Effector memory CD8-positive, alpha-beta T cell (primary cell): ENCODE data around the gene MRPS24.
"Not testable (repeated sequence)": the region's sequence is repeated elsewhere in the genome, so short reads cannot be mapped to it uniquely, and the experiment has no call there.

Experiments used
- ATAC-seq: fragments of 150-1000 bp; cut with Tn5 transposase; replicated peaks from 2 replicates; pipeline ENCODE4 v1.10.0; 2021; ENCODE audit warnings: mild to moderate bottlenecking, moderate library complexity
- DNase-seq, 3 experiments: peaks; one replicate each; pipeline ENCODE4 v3.0.0; 2021
- H3K27ac Mint-ChIP-seq, 2 donors: one replicate each; pipeline ENCODE4 v1.8.0; 2022; ENCODE audit warnings: mild to moderate bottlenecking in 2 of 2, mixed read lengths in 2 of 2, moderate library complexity in 2 of 2
- H3K27me3 Mint-ChIP-seq, 2 donors: one replicate each; pipeline ENCODE4 v1.8.0; 2022; ENCODE audit warnings: mixed read lengths in 2 of 2
- H3K36me3 Mint-ChIP-seq: one replicate; pipeline ENCODE4 v1.8.0; 2022; ENCODE audit warnings: mild to moderate bottlenecking, moderate library complexity, mixed read lengths; ENCODE audit not compliant: insufficient read depth
- H3K4me1 Mint-ChIP-seq, 2 donors: one replicate each; pipeline ENCODE4 v1.8.0; 2022; ENCODE audit warnings: low read depth in 2 of 2, mixed read lengths in 2 of 2
- H3K4me3 Mint-ChIP-seq, 2 donors: one replicate each; pipeline ENCODE4 v1.8.0; 2022; ENCODE audit warnings: mild to moderate bottlenecking in 2 of 2, mixed read lengths in 2 of 2, moderate library complexity in 2 of 2
- H3K9me3 Mint-ChIP-seq, 2 donors: one replicate each; pipeline ENCODE4 v1.8.0; 2022; ENCODE audit warnings: mixed read lengths in 2 of 2

MRPS24 gene

DNA sequence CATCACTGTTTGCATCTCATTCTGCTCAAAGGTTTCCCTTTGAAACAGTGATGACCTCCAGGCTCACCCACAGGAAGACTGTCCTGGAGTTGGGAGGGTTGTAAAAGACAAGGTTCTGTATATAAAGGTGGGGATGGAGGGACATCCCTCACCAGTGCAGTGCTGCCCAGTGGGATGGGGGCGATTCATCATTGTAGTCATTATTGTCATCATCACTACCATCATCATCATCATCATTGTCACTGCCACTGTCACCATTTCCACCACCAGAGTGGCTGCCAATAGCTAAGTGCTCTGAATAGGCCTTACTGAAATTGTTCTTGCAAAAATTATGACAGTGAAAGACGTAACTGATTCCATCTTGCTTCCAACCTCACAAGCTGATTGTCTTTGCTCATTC is 24.7 kb downstream of the MRPS24 start:
- no peaks in the 10 kb centered on the region for H3K4me1 Mint-ChIP-seq
- no peak overlapping the region for H3K27ac Mint-ChIP-seq
- no peaks in the 10 kb centered on the region for H3K36me3 Mint-ChIP-seq
- no peak overlapping the region for H3K4me3 Mint-ChIP-seq
- peaks cover 0 to 7% of the 10 kb centered on the region in 2 donors for H3K27me3 Mint-ChIP-seq
- DNase-seq, result no peak
- no peak for ATAC-seq
- no peaks in the 10 kb centered on the region for H3K9me3 Mint-ChIP-seq

DNA sequence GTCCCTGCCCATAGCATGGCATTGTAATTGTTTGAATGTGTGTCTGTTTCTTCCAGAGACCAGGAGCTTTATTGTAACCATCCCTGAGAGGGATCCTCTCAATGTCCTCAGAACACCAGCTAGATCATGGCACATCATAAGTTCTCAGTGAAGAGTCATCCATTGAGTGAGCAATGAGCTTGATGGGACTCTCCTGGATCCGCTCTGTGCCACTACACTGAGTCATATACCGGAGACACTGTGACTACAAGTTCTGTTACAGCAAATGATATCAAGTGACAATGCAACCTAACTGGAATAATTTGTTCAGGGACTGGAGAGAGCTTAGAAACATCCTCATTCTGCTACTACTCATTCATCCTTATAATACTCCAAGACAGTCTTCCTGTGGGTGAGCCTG is 25.1 kb downstream of the MRPS24 start:
- Mint-ChIP-seq H3K27ac (no peak overlapping the region), H3K9me3 (no peaks in the 10 kb centered on the region), H3K36me3 (no peaks in the 10 kb centered on the region), H3K4me3 (no peak overlapping the region), H3K4me1 (no peaks in the 10 kb centered on the region), H3K27me3 (peaks cover 0 to 7% of the 10 kb centered on the region in 2 donors)
- DNase-seq, result no peak
- ATAC-seq, result no peak

- no peak overlapping the region for H3K4me3 Mint-ChIP-seq
- no peak for ATAC-seq
- H3K9me3 Mint-ChIP-seq, result no peaks in the 10 kb centered on the region
- H3K27ac Mint-ChIP-seq, result no peak overlapping the region
- no peaks in the 10 kb centered on the region for H3K36me3 Mint-ChIP-seq
- no peaks in the 10 kb centered on the region for H3K4me1 Mint-ChIP-seq
- peaks cover 0 to 7% of the 10 kb centered on the region in 2 donors for H3K27me3 Mint-ChIP-seq
- no peak for DNase-seq
Measured at GRCh38 chr7:43843296-43843695, 26.0 kb downstream of the MRPS24 start.

- H3K4me1 Mint-ChIP-seq, result peaks cover 2 to 10% of the 10 kb centered on the region in 2 donors
- DNase-seq (no peak), ATAC-seq (no peak)
- no peaks in the 10 kb centered on the region for H3K36me3 Mint-ChIP-seq
- H3K27ac Mint-ChIP-seq, result peak overlapping the region; percentile 42 to 66
- peak overlapping the region in 1 of 2 donors; percentile 55 for H3K4me3 Mint-ChIP-seq
- H3K27me3 Mint-ChIP-seq, result no peaks in the 10 kb centered on the region
- no peaks in the 10 kb centered on the region for H3K9me3 Mint-ChIP-seq
Measured at GRCh38 chr7:43838201-43838658, 31.1 kb downstream of the MRPS24 start.

- Mint-ChIP-seq H3K4me1 (peaks cover 2 to 10% of the 10 kb centered on the region in 2 donors), H3K4me3 (peak overlapping the region; percentile 84 to 85), H3K27ac (peak overlapping the region; percentile 91 to 95), H3K27me3 (peaks cover under 1 to 2% of the 10 kb centered on the region in 2 donors), H3K36me3 (no peaks in the 10 kb centered on the region), H3K9me3 (no peaks in the 10 kb centered on the region)
- DNase-seq (peak; percentile 29 to 41 (median 33)), ATAC-seq (peak; percentile 57)
Measured at GRCh38 chr7:43834463-43835251, 34.7 kb downstream of the MRPS24 start.

- ATAC-seq, H3K9me3 Mint-ChIP-seq, H3K4me3 Mint-ChIP-seq, H3K36me3 Mint-ChIP-seq, H3K4me1 Mint-ChIP-seq, DNase-seq, H3K27ac Mint-ChIP-seq: not testable (repeated sequence)
- peaks cover 22 to 33% of the 10 kb centered on the region in 2 donors for H3K27me3 Mint-ChIP-seq
Measured at GRCh38 chr7:43830917-43831316, 38.4 kb downstream of the MRPS24 start.

- peaks cover 22 to 72% of the 10 kb centered on the region in 2 donors for H3K27me3 Mint-ChIP-seq
- H3K27ac Mint-ChIP-seq, result no peak overlapping the region
- ATAC-seq (no peak), DNase-seq (no peak)
- no peak overlapping the region for H3K4me3 Mint-ChIP-seq
- H3K4me1 Mint-ChIP-seq, result no peaks in the 10 kb centered on the region
- no peaks in the 10 kb centered on the region for H3K36me3 Mint-ChIP-seq
- H3K9me3 Mint-ChIP-seq, result no peaks in the 10 kb centered on the region
Measured at GRCh38 chr7:43825391-43825808, 43.9 kb downstream of the MRPS24 start.

GRCh38 chr7:43824963-43825362 is 44.4 kb downstream of the MRPS24 start:
- Mint-ChIP-seq H3K27ac (no peak overlapping the region), H3K27me3 (peaks cover 22 to 73% of the 10 kb centered on the region in 2 donors), H3K4me3 (no peak overlapping the region), H3K36me3 (no peaks in the 10 kb centered on the region), H3K9me3 (no peaks in the 10 kb centered on the region), H3K4me1 (no peaks in the 10 kb centered on the region)
- DNase-seq (no peak), ATAC-seq (no peak)

DNA sequence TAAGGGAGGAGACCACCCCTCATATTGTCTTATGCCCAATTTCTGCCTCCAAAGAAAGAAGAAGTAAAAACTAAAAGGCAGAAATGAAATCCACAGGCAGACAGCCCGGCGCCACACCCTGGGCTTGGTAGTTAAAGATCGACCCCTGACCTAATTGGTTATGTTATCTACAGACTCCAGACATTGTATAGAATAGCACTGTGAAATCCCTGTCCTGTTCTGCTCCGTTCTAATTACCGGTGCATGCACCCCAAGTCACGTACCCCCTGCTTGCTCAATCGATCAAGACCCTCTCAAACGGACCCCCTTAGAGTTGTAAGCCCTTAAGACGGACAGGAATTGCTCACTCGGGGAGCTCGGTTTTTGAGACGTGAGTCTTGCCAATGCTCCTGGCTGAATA is 44.8 kb downstream of the MRPS24 start:
- not testable (repeated sequence) for H3K9me3 Mint-ChIP-seq, ATAC-seq, H3K4me1 Mint-ChIP-seq, H3K27ac Mint-ChIP-seq, DNase-seq, H3K4me3 Mint-ChIP-seq, H3K36me3 Mint-ChIP-seq
- H3K27me3 Mint-ChIP-seq, result peaks cover 21 to 74% of the 10 kb centered on the region in 2 donors

DNA sequence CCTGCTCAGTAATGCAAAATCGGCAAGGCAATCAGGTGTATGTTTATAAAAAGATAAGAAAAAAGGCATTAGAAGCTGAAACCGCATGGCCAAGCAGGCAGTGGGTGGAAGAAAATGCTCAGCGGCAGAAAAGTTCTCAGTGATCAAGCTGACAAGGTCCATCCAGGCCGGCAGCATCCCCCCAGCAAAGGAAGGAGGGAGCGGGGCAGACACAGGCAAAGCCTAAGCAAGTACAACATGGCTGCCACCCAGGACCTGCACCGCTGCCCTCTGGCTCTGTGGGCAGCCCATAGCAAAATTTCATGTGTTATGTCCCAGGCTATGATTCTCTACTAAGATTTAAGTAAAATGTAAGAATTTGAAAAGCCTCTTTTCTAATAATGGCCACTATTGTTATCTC is 45.4 kb downstream of the MRPS24 start:
- ATAC-seq, result no peak
- Mint-ChIP-seq H3K27me3 (peaks cover 15 to 72% of the 10 kb centered on the region in 2 donors), H3K27ac (no peak overlapping the region), H3K36me3 (no peaks in the 10 kb centered on the region), H3K9me3 (no peaks in the 10 kb centered on the region), H3K4me1 (no peaks in the 10 kb centered on the region), H3K4me3 (no peak overlapping the region)
- no peak for DNase-seq

DNA sequence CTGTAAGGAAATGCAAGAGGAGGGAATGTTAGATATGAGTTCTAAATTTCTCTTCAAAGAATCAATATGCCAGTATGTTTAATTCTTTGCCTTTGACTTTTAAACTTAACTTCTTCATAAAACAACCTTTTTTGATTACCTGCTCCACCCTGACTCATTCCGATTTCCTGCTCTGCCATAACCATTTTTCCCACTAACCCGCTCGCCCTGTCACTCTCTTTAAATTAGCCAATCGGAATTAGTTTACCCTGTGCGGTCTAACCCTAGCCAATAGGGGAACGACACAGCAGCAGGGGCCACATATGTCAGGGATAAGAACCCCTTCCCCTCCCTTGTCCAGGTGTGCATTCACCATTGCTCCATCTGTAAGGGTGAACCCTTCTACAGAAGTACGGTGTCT is 45.9 kb downstream of the MRPS24 start:
- H3K9me3 Mint-ChIP-seq, H3K4me1 Mint-ChIP-seq, H3K36me3 Mint-ChIP-seq, DNase-seq, ATAC-seq, H3K4me3 Mint-ChIP-seq, H3K27ac Mint-ChIP-seq: not testable (repeated sequence)
- peaks cover 11 to 67% of the 10 kb centered on the region in 2 donors for H3K27me3 Mint-ChIP-seq
